WTC11 (cell line): ENCODE measurements around the gene RAB25. TPM values are rescaled to one million over a fixed set of nuclear protein-coding genes. Genes with fewer than 3 reads are reported as not detected.

Source experiments
- ATAC-seq: fragments of 200-7000 bp; cut with Tn5 transposase; 2 replicates; pipeline ENCODE4 v1.10.0; 2021; ENCODE audit warnings: mild to moderate bottlenecking, moderate library complexity
- CTCF ChIA-PET: fragments of 300-600 bp; sonication (Branson Sonifier 250); formaldehyde crosslinking; loops from one replicate; lab custom pipeline; 2021; ENCODE audit warnings: antibody characterized with exemption; lab: Charles Lee
- POLR2A ChIA-PET: fragments of 350-600 bp; sonication (Branson Sonifier 250); formaldehyde crosslinking; loops from one replicate; lab custom pipeline; 2021; ENCODE audit warnings: antibody characterized with exemption; lab: Charles Lee
- DNase-seq: peaks from one replicate; pipeline ENCODE4 v3.0.0; 2021; ENCODE audit warnings: low spot score
- H3K27ac Mint-ChIP-seq: 2 replicates; pipeline ENCODE4 v1.8.0; 2021; ENCODE audit warnings: mixed read lengths
- H3K27me3 Mint-ChIP-seq: 2 replicates; pipeline ENCODE4 v1.8.0; 2021; ENCODE audit warnings: low read depth, mild to moderate bottlenecking, moderate library complexity, mixed read lengths
- H3K36me3 Mint-ChIP-seq: 2 replicates; pipeline ENCODE4 v1.8.0; 2021; ENCODE audit warnings: mixed read lengths
- H3K4me1 Mint-ChIP-seq: 2 replicates; pipeline ENCODE4 v1.8.0; 2022; ENCODE audit warnings: mixed read lengths
- H3K4me3 Mint-ChIP-seq: 2 replicates; pipeline ENCODE4 v1.8.0; 2021; ENCODE audit warnings: mild to moderate bottlenecking, moderate library complexity, mixed read lengths
- H3K9me3 Mint-ChIP-seq: 2 replicates; pipeline ENCODE4 v1.8.0; 2021; ENCODE audit warnings: mixed read lengths
- ATF1 ChIP-seq: sonication (generic); formaldehyde crosslinking; IDR thresholded peaks from 2 replicates; pipeline ENCODE4 v1.8.1; 2023; ENCODE audit warnings: mild to moderate bottlenecking, moderate library complexity, missing genetic modification reagents
- CREB1 ChIP-seq: sonication (generic); formaldehyde crosslinking; IDR thresholded peaks from 2 replicates; pipeline ENCODE4 v1.8.0; 2023; ENCODE audit warnings: mild to moderate bottlenecking, missing genetic modification reagents
- E2F4 ChIP-seq: sonication (generic); formaldehyde crosslinking; IDR thresholded peaks from 2 replicates; pipeline ENCODE4 v1.8.1; 2022; ENCODE audit warnings: low read depth, mild to moderate bottlenecking, moderate library complexity, missing genetic modification reagents, borderline replicate concordance
- ESRRA ChIP-seq: sonication (generic); formaldehyde crosslinking; IDR thresholded peaks from 2 replicates; pipeline ENCODE4 v1.8.1; 2022; ENCODE audit warnings: mild to moderate bottlenecking, missing genetic modification reagents, borderline replicate concordance
- GABPB1 ChIP-seq: sonication (generic); formaldehyde crosslinking; IDR thresholded peaks from 2 replicates; pipeline ENCODE4 v1.8.1; 2023; ENCODE audit warnings: mild to moderate bottlenecking, missing genetic modification reagents
- IRF1 ChIP-seq: sonication (generic); formaldehyde crosslinking; IDR thresholded peaks from 2 replicates; pipeline ENCODE4 v1.8.0; 2023; ENCODE audit warnings: missing genetic modification reagents
- IRF2 ChIP-seq: sonication (generic); formaldehyde crosslinking; IDR thresholded peaks from 2 replicates; pipeline ENCODE4 v1.8.0; 2022; ENCODE audit warnings: low read depth, missing genetic modification reagents, borderline replicate concordance
- JAZF1 ChIP-seq: fragments of 250-450 bp; sonication (Bioruptor Pico); IDR thresholded peaks from 2 replicates; pipeline ENCODE4 v1.9.0; 2021; ENCODE audit warnings: moderate library complexity, mild to moderate bottlenecking, inconsistent platforms
- MXD4 ChIP-seq: fragments of 250-450 bp; sonication (Bioruptor Pico); IDR thresholded peaks from 2 replicates; pipeline ENCODE4 v1.8.0; 2021; ENCODE audit warnings: mild to moderate bottlenecking, moderate library complexity, borderline replicate concordance
- NR1H2 ChIP-seq: sonication (generic); formaldehyde crosslinking; IDR thresholded peaks from 2 replicates; pipeline ENCODE4 v1.9.0; 2021; ENCODE audit warnings: mild to moderate bottlenecking, moderate library complexity, missing genetic modification reagents
- RELA ChIP-seq: sonication (generic); formaldehyde crosslinking; IDR thresholded peaks from 2 replicates; pipeline ENCODE4 v1.8.1; 2022; ENCODE audit warnings: missing genetic modification reagents, mild to moderate bottlenecking, borderline replicate concordance
- RORB ChIP-seq: fragments of 250-450 bp; sonication (Bioruptor Pico); IDR thresholded peaks from 2 replicates; pipeline ENCODE4 v1.9.0; 2021; ENCODE audit warnings: mild to moderate bottlenecking
- SP1 ChIP-seq: sonication (generic); formaldehyde crosslinking; conservative IDR thresholded peaks from 2 replicates; pipeline ENCODE4 v1.8.1; 2022; ENCODE audit warnings: missing genetic modification reagents
- ZNF219 ChIP-seq: sonication (generic); formaldehyde crosslinking; IDR thresholded peaks from 2 replicates; pipeline ENCODE4 v1.8.0; 2023; ENCODE audit warnings: missing genetic modification reagents, mild to moderate bottlenecking, borderline replicate concordance
- ZNF263 ChIP-seq: sonication (generic); formaldehyde crosslinking; IDR thresholded peaks from 2 replicates; pipeline ENCODE4 v1.8.1; 2022; ENCODE audit warnings: low read depth, mild to moderate bottlenecking, moderate library complexity, missing genetic modification reagents
- total RNA-seq: library from RNA; stranded (reverse); gene quantifications from 3 replicates; pipeline ENCODE4 v1.2.3, GENCODE V29; 2021
- TF ChIP-seq, protein P1 (sequence below): sonication (generic); formaldehyde crosslinking; IDR thresholded peaks from 2 replicates; pipeline ENCODE4 v1.8.1; 2022; ENCODE audit warnings: missing genetic modification reagents, borderline replicate concordance
- TF ChIP-seq, protein P2 (sequence below): fragments of 250-450 bp; sonication (Bioruptor Pico); conservative IDR thresholded peaks from 2 replicates; pipeline ENCODE4 v1.9.0; 2021; ENCODE audit warnings: mild to moderate bottlenecking
- TF ChIP-seq, protein P3 (sequence below): sonication (generic); formaldehyde crosslinking; IDR thresholded peaks from 2 replicates; pipeline ENCODE4 v1.8.0; 2022; ENCODE audit warnings: missing genetic modification reagents

RAB25 gene
- total RNA-seq, 1 experiment from 2014 or later, result 61.9 TPM

- Mint-ChIP-seq H3K27ac (0 out of 2 replicates have a peak overlapping the region, but pooled peaks have one; percentile 48), H3K27me3 (peaks cover 10% of the 10 kb centered on the region; the same call in 1 of the 2 replicates), H3K9me3 (no peaks in the 10 kb centered on the region), H3K4me1 (peaks cover 47% of the 10 kb centered on the region), H3K36me3 (no peaks in the 10 kb centered on the region), H3K4me3 (no peak overlapping the region; the same call in 1 of the 2 replicates)
- no peak for ATAC-seq
- ChIA-PET POLR2A (no interaction called here), CTCF (interaction anchor here (1.2 to 29.6 kb wide), 5 partner anchors 11 to 129 kb away, joined by 3 to 1176 read pairs (median 7); partner anchors contain the start of genes ARHGEF2 and LMNA)
- TF ChIP-seq ZNF263 (no peak), ESRRA (no peak), GABPB1 (no peak), RELA (CRISPR knock-in tag) (no peak), JAZF1 (no peak), IRF2 (CRISPR knock-in tag) (no peak), E2F4 (CRISPR knock-in tag) (no peak), IRF1 (CRISPR knock-in tag) (no peak), NR1H2 (CRISPR knock-in tag) (no peak), SP1 (CRISPR knock-in tag) (no peak), ATF1 (no peak), CREB1 (CRISPR knock-in tag) (no peak), MXD4 (CRISPR knock-in tag) (no peak), ZNF219 (CRISPR knock-in tag) (no peak), RORB (CRISPR knock-in tag) (no peak)
- TF ChIP-seq, protein P1, sequence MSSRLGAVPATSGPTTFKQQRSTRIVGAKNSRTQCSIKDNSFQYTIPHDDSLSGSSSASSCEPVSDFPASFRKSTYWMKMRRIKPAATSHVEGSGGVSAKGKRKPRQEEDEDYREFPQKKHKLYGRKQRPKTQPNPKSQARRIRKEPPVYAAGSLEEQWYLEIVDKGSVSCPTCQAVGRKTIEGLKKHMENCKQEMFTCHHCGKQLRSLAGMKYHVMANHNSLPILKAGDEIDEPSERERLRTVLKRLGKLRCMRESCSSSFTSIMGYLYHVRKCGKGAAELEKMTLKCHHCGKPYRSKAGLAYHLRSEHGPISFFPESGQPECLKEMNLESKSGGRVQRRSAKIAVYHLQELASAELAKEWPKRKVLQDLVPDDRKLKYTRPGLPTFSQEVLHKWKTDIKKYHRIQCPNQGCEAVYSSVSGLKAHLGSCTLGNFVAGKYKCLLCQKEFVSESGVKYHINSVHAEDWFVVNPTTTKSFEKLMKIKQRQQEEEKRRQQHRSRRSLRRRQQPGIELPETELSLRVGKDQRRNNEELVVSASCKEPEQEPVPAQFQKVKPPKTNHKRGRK, result no peak
- TF ChIP-seq, protein P2, sequence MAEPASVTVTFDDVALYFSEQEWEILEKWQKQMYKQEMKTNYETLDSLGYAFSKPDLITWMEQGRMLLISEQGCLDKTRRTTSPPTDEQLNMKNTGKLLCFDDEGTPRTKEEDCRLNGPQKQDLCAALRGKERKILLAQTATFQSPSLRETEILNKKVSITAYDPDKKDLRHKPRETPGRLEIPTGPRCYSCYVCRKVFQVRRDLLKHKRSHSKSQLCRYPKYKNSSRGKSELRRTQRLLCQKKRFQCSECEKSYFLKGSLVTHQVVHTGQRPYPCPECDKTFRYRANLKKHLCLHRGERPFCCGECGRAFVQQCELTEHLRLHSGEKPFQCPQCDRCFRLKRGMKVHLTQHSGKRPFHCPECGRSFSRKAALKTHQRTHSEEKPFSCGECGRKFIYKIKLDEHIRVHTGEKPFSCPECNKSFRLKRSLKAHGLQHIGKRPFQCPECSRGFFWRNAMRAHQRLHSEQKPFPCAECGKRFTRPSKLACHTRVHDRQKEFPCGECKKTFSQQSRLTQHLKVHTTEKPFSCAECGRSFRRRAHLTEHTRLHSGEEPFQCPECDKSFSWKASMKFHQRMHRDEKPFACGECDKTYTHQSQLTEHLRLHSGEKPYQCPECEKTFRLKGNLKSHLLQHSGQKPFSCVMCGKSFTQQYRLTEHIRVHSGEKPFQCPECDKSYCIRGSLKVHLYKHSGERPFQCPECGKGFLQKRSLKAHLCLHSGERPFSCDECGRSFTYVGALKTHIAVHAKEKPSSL, result no peak
- TF ChIP-seq, protein P3, sequence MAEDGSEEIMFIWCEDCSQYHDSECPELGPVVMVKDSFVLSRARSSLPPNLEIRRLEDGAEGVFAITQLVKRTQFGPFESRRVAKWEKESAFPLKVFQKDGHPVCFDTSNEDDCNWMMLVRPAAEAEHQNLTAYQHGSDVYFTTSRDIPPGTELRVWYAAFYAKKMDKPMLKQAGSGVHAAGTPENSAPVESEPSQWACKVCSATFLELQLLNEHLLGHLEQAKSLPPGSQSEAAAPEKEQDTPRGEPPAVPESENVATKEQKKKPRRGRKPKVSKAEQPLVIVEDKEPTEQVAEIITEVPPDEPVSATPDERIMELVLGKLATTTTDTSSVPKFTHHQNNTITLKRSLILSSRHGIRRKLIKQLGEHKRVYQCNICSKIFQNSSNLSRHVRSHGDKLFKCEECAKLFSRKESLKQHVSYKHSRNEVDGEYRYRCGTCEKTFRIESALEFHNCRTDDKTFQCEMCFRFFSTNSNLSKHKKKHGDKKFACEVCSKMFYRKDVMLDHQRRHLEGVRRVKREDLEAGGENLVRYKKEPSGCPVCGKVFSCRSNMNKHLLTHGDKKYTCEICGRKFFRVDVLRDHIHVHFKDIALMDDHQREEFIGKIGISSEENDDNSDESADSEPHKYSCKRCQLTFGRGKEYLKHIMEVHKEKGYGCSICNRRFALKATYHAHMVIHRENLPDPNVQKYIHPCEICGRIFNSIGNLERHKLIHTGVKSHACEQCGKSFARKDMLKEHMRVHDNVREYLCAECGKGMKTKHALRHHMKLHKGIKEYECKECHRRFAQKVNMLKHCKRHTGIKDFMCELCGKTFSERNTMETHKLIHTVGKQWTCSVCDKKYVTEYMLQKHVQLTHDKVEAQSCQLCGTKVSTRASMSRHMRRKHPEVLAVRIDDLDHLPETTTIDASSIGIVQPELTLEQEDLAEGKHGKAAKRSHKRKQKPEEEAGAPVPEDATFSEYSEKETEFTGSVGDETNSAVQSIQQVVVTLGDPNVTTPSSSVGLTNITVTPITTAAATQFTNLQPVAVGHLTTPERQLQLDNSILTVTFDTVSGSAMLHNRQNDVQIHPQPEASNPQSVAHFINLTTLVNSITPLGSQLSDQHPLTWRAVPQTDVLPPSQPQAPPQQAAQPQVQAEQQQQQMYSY, result no peak
- no peak for DNase-seq
Observed at GRCh38 chr1:156108057-156108456, 47.1 kb downstream of the RAB25 start.
